T-helper 2 cell treated with Interferon-gamma antibody and Interleukin-4, amounts not matched to agents 100 ng/mL and 5 ng/mL, for 36 hours (primary cell): ENCODE results near the gene GNAQ. TPM values are rescaled to one million over a fixed set of nuclear protein-coding genes. Genes with fewer than 3 reads are reported as not detected.

ENCODE experiments used
- intact Hi-C: fragments of 100-400 bp; cut with micrococcal nuclease; formaldehyde crosslinking; loops from one replicate; pipeline ENCODE4 v1.15.1; 2023
- total RNA-seq: library from RNA; stranded (reverse); gene quantifications from 2 replicates; pipeline ENCODE4 v1.2.3, GENCODE V29; 2022

GNAQ gene
- total RNA-seq, 1 donor from 2014 or later = 57.7 TPM

DNA sequence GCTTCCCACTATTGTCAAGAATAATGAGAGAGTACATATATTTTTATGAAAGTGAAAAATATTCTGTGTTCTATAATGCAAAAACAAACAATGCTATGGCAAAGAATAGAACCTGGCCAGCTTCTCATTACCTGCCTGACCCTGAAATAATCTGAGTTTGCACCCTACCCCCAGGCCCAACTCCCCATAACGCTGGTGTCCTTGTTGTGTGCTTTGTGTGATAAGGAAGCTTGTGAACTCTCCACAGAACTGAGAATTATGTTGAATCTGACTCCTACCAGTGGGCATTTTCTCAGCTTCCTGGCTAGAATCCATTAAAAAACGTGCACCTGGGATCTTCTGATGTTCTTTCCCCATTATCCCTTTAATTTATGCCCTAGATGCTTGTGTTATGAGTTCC lies 205.5 kb downstream of the GNAQ start:
- intact Hi-C loops = loop anchor here (5.0 kb wide), 1 partner anchor 86 kb away; no protein-coding TSS in a partner anchor

DNA sequence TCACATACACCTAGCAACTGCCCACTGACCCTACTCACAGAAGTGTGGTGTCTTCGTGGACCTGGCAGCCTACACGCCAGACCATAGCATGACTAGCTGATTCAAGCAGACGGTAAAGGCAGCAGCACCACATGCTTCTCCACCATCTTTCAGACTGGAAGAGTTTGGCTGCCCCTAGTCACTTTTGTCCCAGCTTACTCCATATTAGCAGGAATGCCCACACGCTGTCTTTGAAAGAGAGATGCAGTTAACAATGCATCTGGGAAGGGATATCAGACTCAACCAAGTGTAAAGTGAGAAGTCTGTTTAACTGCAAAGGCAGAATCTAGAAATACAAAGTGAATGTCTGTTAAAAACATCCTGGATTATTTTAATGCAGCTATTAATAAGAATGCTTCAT lies 206.2 kb downstream of the GNAQ start:
- intact Hi-C loops = loop anchor here (5.0 kb wide), 1 partner anchor 87 kb away; no protein-coding TSS in a partner anchor

DNA sequence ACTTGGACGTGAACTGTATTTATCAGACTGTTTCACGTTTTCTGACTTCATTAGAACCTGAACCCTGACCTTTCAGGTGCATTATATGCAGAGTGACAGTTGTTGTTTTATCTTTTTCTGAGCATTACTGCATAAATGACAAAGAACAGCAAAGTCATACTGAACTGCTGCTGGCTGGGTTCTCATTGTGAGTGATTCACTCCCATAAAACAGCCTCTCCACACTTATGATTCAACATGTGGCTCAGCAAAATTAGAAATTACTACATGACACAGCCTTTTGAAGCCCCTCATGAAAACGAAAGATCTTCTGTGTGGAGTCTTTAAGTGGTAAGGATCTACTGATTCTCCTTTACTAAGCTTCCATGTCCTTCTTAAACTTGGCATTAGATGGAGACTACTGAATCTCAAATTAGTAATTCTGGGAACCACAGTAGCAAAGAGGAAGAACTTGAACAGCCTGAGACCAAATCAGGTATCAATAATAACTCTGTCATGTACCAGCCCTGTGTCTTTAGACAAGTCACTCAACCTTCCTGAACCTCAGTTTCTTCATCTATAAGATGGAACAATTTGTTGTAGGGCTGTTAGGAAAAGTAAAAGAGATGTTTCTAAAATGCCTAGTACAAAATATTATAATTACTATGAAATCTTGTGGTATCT lies 211.2 kb downstream of the GNAQ start:
- intact Hi-C loops = no loop called here

DNA sequence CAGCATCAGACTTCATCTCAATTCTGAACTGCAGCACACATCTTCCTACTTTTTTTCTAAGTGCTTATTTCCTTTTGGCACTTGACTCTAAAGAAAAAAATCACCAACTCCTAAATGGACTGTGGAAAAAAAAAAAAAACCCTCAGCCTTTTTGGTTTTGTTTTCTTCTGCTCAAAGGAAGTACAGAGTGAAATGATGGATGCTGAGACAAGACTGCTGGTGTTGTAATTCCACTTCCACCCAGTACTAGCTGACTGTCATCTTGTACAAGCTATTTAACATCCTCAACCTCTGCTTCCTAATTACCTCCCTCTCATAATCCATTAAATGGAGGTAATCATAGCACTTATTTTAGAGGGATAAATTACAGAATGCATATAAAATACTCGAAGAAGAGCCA lies 212.0 kb downstream of the GNAQ start:
- intact Hi-C loops = loop anchor here (1.0 kb wide), 1 partner anchor 8 kb away; no protein-coding TSS in a partner anchor

DNA sequence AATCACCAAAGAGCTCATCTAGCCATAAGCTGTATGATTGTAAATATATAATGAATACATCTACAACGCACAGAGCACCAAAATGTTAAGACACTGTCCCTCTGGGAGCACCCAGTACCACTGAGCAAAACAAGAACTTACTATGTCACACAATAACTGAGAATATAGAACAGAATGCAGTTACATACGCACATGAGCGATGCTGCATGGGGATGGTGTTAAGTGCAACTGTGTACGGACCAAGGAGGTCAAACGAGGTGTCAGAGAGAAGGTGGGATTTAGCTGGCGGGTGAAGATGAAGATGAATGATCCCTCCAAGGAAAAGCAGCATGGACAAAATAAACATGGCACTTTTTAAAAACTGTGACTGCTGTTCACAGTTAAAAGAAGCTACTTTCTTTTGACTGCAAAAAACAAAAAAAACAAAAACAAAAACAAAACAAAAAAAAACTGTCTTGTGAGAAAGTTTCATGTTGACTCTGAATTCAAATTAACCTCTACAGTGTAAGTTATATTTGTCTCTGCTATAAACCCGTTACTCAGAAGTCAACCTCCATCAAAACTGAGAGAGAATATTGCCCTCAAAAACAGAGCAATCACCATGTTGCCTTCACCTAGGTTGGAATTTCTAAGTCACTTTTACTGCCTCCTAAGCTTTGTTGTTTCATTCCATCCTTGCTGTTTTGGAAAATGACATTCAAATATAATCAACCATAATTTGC lies 213.9 kb downstream of the GNAQ start:
- intact Hi-C loops = no loop called here

DNA sequence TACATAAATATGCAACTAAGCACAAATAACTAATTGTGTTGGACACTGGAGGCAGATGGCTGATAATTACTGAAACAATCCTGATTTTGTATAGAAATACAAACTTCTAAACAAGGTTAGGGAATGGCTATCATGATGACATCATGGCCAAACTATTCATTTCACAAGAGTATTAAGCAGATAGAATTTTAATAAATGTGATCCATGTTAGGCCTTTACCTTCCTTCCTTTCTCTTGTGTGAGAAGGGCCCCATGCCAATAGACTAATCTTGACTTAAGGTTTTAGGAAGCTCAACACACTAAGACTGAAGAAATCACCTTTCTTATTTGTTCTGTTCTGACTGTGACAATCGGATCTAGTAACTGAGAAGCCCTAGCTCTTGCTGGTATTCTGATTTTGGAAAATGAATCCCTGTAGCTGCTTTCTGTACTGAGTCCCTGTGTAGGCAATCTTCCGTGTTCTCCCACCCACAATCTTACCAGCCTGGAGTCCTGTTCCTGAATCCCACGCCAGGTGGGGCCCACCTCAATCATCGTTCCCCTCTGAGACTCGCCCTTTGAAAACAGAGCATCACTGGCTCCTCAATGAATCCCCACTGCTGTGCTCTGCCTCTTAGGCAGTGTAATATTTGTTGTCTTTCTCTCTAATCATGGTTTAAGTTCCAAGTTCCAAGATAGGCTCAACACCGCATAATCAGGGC lies 214.8 kb downstream of the GNAQ start:
- intact Hi-C loops = no loop called here

DNA sequence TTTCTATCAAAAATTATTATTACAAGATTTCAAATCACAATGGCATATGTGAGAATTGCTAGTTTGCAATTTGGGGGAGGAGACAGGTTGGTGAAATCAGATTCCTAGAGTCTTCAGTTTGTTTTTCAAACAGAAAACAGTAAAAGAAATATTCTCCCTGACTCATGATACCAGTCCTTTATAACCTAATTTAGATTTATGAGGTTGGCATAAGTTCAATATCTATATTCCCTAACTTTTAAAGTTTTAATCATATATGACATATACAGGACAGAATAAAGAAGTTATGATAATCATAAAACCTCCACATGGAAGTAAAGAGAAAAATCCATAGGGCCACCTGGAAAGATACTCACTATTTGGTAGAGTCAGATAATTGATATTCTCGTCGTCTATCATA lies 216.4 kb downstream of the GNAQ start:
- intact Hi-C loops = no loop called here

DNA sequence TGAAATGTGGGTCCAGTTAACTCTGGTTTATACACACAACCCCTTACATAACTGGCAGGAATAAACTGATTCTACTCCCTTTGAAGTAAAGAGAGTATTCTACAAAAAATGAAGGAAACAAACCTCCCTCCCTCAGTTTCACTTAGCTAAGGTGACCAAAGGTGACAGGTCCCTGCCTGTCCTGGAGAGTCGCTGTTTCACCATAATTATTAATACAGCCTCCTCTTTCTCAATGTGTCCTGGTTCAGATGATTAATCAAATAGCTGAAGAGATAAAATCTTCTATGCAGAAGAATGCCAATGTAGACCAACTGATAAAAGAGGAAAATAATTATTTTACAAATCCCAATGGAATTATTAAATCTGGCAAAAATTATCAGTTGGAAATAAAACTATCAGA lies 219.8 kb downstream of the GNAQ start:
- intact Hi-C loops = no loop called here

DNA sequence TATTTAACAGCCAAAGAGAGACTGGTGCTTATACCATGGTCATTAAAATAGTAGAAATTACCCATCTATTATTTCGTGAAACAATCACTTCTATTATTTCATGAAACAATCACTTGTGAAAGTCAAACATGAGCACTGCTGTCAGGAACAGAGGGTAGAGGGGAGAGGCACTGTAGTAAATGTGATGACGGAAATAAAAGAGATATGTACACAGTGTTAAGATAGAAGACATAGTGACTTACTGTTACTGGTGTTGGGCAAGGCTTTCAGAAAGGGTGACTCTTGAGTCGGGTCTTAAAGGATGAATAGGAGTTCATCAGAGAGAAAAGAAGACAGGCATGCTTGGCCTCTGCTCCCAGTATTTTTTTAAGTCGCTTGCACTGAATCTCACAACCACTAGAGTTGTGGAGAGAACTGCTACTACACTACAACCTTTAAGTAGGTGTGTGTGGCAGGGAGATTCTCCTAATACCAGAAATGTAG lies 220.9 kb downstream of the GNAQ start:
- intact Hi-C loops = no loop called here

DNA sequence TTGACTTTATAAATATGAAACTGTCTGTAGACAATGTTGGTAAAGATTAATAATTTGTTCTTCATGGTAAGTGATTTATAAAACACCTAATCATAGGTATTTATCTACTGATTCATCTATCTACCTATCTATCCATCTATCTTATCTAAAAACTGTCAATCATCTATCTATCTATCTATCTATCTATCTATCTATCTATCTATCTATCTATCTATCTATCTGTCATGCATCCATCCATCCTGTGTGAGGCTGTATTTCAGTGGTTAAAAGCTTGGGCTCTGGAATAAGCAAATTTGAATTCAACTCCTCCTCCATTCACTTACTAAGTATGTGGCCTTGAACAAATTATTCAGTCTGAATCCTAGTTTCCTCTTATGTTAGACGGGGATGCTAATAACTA lies 221.6 kb downstream of the GNAQ start:
- intact Hi-C loops = no loop called here

DNA sequence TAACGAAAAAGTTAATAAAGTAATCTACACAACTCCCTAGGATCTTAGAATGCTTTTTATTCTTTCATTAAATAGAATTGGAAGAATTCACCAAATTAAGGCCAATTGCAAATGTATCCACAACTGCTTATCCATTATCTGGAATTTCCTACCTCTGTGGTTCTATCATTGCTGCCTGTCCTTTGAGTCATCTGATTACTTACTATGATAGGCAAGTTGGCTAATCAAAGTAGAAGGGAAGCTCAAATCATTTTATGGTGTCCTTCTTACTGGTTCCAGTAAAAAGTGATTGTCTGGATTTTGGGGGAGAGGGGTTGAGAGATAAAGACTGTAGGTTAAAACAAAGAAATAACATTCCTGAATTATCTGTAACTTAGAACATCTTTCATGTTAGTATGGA lies 222.1 kb downstream of the GNAQ start:
- intact Hi-C loops = no loop called here

DNA sequence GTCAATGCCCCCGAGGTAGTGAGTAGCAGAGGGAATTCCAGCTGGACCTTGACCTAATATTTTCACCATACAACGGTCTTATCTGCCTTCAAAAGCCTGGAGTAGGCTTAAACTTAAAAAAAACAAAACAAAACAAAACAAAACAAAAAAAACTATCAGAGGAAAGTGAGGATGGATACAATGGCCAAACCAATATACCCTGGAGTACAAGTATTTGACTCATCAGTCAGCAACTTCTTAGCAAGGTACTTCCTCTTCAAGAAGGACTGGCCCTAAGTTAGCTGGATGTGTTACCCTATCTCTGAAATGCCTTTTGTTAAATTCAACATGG lies 222.9 kb downstream of the GNAQ start:
- intact Hi-C loops = no loop called here

DNA sequence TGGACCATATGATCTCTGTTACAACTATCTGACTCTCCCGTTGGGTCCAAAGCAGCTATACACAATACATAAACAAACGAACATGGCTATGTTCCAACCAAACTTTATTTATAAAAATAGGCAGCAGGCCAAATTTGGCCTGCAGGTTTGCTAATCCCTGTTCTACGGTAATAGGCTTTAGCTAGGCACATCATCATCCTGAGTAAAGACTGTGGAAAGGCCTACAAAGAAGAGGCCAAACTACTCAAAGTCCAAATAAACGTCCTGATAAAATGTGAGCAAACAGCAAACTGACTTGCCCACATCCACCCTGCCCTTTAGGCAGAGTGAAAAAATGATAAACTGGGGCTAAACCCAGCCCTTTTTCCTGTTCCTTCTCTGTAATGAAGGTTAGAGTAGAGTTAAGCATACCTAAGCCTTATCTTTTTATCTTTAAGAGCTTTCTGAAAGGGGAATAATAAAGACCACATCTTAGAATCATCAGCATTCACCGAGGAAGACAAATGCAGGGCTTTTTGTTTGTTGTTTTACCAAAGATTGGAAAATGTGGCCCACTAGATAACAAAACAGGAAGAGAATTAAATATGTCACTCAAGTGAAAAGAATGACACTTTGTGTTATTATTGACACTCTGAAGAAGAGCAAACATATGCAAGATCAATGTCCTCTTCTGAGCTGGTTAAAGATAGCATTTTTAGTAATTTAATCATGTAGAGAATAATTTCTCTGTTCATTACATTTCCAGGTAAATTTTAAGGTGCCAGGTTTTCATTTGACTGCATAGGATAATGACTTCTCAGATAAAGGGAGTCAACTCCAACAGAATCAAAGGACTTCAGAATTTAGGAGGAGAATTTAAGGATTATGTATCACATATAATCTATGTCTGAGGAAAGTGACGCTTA lies 223.5 kb downstream of the GNAQ start:
- intact Hi-C loops = no loop called here

DNA sequence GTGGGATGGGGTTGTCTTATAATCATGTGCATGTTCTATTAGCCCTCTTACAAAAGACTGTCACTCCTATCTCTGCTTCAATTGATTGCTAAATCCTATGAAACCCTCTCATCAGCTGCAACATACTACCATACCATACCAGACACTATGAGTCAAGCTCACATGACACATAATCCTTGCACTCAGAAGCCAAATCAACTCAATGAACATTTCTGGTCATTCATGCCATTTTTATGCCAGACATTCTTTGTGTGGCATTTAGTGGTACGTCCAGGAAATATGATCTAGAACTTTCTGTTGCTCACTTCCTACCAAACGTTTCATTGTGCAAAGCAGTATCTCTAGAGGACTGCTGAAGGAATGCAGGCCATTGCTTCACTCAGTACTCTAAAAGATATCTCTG lies 224.3 kb downstream of the GNAQ start:
- intact Hi-C loops = no loop called here

DNA sequence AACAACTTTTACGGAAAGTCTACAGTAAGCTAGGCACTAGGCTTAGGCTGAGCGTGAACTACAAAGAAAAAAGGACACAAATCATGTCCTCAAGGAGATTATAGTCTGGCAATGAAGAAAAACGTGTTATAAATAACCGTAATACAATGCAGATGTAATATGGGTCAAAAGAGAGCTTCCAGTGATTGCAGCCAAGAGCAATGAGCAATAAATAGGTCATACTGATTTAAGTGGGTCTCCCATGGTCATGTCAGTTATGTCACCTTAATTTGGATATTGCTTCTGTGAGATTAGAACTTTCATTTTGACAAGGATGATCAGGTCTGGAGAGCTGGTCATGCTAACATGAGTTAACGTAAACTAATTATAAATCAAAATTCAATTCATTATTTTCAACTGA lies 224.9 kb downstream of the GNAQ start:
- intact Hi-C loops = no loop called here

DNA sequence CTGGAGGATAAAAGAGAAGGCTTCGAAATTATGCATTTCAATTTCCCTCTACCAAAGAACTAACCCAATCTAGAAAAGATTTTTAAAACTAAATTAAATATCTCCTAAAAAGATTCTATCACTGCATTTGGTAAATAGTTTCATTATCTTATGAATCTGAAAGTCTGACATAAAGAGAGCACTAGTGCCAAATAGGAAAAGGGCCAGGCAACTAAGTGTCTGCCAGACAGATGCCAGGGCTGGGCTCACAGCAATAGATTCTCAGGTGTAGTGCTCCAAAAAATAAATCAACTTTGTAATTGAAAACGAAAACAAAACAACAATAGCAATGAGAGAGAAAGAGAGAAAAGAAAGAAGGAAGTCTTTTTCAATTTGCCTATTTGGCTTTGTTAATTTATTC lies 225.8 kb downstream of the GNAQ start:
- intact Hi-C loops = no loop called here

DNA sequence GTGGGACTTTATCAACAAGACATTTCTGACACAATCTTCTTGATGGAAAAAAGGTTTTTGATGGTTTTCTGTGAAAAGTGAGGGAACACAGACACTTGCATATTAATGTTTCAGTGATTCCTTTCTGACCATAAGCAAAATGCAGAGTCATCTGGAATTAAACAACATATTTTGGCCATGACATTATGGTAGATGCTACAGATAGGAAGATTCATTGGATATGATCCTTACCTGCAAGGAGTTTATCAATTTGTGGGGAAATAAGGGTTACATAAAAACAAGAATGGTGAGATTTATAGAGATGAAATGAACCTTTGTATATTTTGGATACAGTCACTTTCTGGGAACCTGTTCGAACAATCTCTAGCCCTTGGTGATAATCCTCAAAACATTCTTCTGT lies 228.2 kb downstream of the GNAQ start:
- intact Hi-C loops = no loop called here

DNA sequence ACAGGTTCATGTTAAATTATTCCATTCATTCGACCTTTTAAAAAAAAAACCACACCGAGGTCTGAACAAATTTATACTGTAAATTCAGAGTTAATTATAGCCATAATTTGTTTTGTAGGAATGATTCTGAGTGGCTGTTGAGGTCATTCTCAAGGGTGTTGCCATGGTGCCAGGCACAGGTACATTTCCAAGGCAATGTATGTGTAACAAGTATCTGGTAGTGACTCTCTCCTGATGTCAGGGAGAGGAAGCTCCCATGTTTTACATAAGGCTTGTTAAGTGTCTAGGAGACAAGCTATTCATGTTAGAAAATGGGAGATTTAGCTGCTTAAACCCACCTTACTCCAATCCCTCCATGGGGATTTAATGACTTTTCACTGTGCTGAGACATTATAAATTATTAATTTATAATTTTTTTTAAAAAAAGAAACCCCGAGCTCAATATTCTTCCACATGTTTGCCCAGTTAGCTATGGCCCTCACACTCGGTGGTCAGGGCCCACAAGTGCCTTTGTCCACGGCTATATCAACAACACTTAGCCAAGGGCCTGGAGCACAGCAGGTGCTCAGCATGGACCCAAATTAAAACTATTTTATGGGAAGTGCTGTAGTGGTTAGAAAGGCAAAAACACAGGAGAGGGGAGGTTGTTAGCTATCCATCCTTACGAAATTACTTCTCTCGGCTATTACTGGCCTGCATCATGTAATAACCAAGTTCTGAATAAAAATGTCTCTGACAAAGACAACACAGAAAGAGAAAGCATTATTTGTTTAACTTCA lies 228.9 kb downstream of the GNAQ start:
- intact Hi-C loops = no loop called here

DNA sequence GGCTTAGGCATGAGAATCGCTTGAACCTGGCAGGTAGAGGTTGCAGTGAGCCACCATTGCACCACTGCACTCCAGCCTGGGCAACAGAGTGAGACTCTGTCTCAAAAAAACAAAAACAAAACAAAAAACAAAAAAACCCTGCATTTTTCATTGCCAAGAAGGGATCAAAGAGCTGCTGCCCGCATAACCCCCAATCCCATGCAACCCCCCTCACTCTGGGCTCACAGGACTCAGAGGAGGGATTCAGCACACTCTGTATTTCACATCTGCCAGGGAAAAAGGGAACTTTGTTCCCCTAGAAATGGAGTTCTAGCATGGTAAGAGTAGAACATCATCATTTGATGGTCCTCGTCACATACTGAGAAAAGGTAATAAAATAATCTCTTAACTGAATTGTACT lies 229.5 kb downstream of the GNAQ start:
- intact Hi-C loops = no loop called here

DNA sequence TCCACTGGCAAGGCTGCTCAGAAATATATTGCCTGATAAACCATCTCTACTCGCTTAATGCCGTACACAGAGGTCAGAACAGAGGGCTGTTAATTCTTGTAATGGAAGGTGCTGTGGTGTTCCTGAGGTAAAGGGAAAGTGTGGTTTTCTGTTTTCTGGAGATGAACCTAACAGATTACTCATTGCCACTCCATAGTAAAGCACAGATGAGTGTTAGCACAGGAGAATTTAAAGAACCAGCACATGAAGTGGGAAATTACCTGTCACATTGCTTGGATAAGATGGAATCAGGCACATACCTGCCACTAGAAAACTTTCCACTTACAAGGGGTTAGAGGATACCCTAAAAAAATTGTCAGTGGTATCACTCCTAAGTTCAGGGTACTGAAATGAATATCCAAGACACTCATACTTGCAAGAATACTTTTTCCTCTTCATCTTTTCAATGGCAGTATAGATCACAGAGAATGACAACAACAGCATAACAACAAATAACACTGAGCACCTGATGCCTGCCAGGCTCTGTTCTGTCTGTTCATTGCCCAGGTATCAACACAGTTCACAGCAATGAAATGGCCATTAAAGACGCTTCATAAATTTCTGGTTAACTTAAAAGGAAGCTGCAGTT lies 230.6 kb downstream of the GNAQ start:
- intact Hi-C loops = no loop called here
